ENCODE results near the gene NUDT13.

GRCh38 chr10:73099141-73099540, 11.1 kb upstream of the NUDT13 start:
- no peak for TF ChIP-seq CTCF (IDR thresholded peaks at IDR 0.05)
- no peak for TF ChIP-seq POLR2A (IDR thresholded peaks at IDR 0.05)

All from testis (tissue), 2 donors.